Measurements from ENCODE around the gene POLR2B. TPM values are rescaled to one million over a fixed set of nuclear protein-coding genes. Genes with fewer than 3 reads are reported as not detected.
A peak's percentile ranks its signal among the peaks of the same experiment; 100 is the strongest.
"Not testable (repeated sequence)": the region's sequence is repeated elsewhere in the genome, so short reads cannot be mapped to it uniquely, and the experiment has no call there.

POLR2B gene
- total RNA-seq, 2 donors from 2014 or later: 106 to 112 TPM

DNA sequence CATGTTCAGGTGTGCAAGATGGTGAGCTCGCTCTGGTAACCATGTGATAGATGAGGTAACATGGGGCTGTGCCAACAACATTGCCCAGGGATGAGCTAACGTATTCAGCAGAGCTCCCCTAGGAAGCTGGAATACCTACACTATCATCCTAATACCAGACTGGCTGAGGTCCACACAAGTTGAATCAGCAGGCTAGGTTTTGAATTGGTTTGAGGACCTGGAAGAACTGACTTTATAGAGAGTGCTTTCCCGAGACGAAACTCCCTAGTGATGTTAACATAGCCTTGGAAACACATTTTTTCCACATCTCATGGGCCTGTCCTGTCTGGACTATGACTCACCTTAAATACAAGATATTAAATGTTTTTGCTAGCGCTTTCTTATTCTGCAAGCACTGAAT, 74.8 kb downstream of the POLR2B start:
- Histone ChIP-seq H3K27me3 (ENCODE audit: control insufficient read depth, insufficient read depth, low read length, poor library complexity, severe bottlenecking) (no peaks in the 10 kb centered on the region), H3K36me3 (ENCODE audit: control insufficient read depth, insufficient read depth, low read length) (no peaks in the 10 kb centered on the region), H3K4me3 (ENCODE audit: low read length) (no peak overlapping the region), H3K4me1 (ENCODE audit: control insufficient read depth, insufficient read depth, low read length) (no peaks in the 10 kb centered on the region), H3K9ac (ENCODE audit: extremely low read depth, low read length, poor library complexity, severe bottlenecking) (no peak overlapping the region), H3K27ac (ENCODE audit: low read depth, low read length) (no peak overlapping the region), H3K9me3 (ENCODE audit: control insufficient read depth, low read length) (no peaks in the 10 kb centered on the region)
- no peaks in the 10 kb centered on the region for H3K9me3 Mint-ChIP-seq
- TF ChIP-seq, protein P1, sequence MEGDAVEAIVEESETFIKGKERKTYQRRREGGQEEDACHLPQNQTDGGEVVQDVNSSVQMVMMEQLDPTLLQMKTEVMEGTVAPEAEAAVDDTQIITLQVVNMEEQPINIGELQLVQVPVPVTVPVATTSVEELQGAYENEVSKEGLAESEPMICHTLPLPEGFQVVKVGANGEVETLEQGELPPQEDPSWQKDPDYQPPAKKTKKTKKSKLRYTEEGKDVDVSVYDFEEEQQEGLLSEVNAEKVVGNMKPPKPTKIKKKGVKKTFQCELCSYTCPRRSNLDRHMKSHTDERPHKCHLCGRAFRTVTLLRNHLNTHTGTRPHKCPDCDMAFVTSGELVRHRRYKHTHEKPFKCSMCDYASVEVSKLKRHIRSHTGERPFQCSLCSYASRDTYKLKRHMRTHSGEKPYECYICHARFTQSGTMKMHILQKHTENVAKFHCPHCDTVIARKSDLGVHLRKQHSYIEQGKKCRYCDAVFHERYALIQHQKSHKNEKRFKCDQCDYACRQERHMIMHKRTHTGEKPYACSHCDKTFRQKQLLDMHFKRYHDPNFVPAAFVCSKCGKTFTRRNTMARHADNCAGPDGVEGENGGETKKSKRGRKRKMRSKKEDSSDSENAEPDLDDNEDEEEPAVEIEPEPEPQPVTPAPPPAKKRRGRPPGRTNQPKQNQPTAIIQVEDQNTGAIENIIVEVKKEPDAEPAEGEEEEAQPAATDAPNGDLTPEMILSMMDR (conservative IDR thresholded peaks at IDR 0.05): no peak
- H3K4me3 Mint-ChIP-seq: no peak overlapping the region
- DNase-seq: no peak
- H3K36me3 Mint-ChIP-seq (ENCODE audit: low read depth): no peaks in the 10 kb centered on the region
- 76 to 78% methylated on average over 4 to 5 of the region's 5 CpGs for WGBS, 2 experiments (ENCODE audit: insufficient coverage in 1 of 2, insufficient read length in 1 of 2)
- H3K27ac Mint-ChIP-seq: no peak overlapping the region
- peaks cover 3% of the 10 kb centered on the region for H3K27me3 Mint-ChIP-seq (ENCODE audit: insufficient read depth)
- peaks cover 14% of the 10 kb centered on the region for H3K4me1 Mint-ChIP-seq

DNA sequence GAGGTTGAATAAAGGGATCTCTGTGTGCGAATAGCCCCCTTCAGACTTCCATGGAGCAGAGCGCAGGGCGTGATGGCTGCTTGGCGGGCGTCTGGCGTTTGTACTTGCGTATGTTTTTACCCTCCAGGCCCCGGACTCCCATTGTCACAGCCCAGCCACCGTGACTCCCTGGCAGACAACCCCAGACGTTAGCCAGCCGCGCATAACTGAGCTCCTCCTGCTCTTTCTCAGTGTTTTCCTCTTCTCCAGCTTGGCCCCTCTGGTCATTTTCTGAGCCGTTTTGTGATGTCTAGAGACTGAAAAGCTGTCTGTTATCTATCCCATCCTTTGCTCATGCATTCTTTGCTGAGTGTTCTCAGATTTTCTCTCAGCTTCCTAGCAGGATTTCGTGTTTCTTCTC, 77.2 kb downstream of the POLR2B start:
- H3K9me3 Mint-ChIP-seq: no peaks in the 10 kb centered on the region
- H3K27me3 Mint-ChIP-seq (ENCODE audit: insufficient read depth): peaks cover 3% of the 10 kb centered on the region
- no peaks in the 10 kb centered on the region for H3K9me3 ChIP-seq (ENCODE audit: control insufficient read depth, low read length)
- H3K4me1 Mint-ChIP-seq: peaks cover 14% of the 10 kb centered on the region
- no peaks in the 10 kb centered on the region for H3K27me3 ChIP-seq (ENCODE audit: control insufficient read depth, insufficient read depth, low read length, poor library complexity, severe bottlenecking)
- no peak overlapping the region for H3K27ac Mint-ChIP-seq
- no peaks in the 10 kb centered on the region for H3K36me3 Mint-ChIP-seq (ENCODE audit: low read depth)
- 82 to 87% methylated on average over 10 to 14 of the region's 14 CpGs for WGBS, 2 experiments (ENCODE audit: insufficient coverage in 1 of 2, insufficient read length in 1 of 2)
- H3K9ac ChIP-seq (ENCODE audit: extremely low read depth, low read length, poor library complexity, severe bottlenecking): no peak overlapping the region
- TF ChIP-seq, protein P1 (conservative IDR thresholded peaks at IDR 0.05): no peak
- peak; percentile 43 for DNase-seq
- no peak overlapping the region for H3K4me3 ChIP-seq (ENCODE audit: low read length)
- peak overlapping the region; percentile 75 for H3K27ac ChIP-seq (ENCODE audit: low read depth, low read length)
- no peak overlapping the region for H3K4me3 Mint-ChIP-seq
- H3K4me1 ChIP-seq (ENCODE audit: control insufficient read depth, insufficient read depth, low read length): no peaks in the 10 kb centered on the region
- no peaks in the 10 kb centered on the region for H3K36me3 ChIP-seq (ENCODE audit: control insufficient read depth, insufficient read depth, low read length)

DNA sequence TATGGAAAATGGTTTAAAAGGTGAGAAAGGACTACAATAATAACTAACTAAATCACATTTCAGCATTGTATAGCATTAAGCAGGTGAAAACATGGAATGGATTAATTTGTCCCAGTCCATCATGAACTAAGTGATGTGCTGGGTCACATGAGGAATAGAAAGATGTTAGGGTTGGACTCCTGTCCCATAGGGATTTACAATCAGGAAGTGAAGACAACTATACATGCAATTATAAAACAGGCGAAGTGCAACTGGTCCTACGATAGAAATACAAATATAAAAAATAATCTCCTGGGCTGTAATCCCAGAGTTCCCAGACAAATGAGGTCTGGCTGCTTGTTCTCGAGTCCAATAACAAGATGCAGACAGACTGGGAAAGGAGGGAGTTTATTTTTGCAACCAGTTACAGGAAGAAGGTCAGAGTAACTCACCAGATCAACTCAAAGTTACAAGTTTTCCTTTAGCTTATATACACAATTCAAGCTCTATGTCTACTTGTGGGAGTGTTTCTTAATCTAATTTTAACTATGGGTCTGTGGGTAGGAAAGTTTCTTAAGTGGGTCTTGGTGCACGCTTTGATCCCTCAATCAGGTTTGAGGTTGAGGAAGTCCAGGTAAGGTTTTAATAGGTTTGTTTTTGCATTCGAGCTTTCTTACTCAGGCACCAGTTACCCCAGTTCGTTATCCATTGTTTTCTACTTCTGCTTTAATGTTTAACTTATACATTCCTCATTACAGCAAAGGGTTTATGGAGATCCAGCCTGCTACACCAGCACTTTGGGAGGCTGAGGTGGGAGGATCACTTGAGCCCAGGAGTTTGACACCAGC, 81.4 kb downstream of the POLR2B start:
- H3K27ac Mint-ChIP-seq: no peak overlapping the region
- H3K4me1 Mint-ChIP-seq: peaks cover 18% of the 10 kb centered on the region
- H3K4me3 ChIP-seq (ENCODE audit: low read length): no peak overlapping the region
- no peaks in the 10 kb centered on the region for H3K4me1 ChIP-seq (ENCODE audit: control insufficient read depth, insufficient read depth, low read length)
- WGBS, 2 experiments (ENCODE audit: insufficient coverage in 1 of 2, insufficient read length in 1 of 2): 93 to 94% methylated on average over 2 to 6 of the region's 6 CpGs
- H3K36me3 Mint-ChIP-seq (ENCODE audit: low read depth): no peaks in the 10 kb centered on the region
- peaks cover 3% of the 10 kb centered on the region for H3K27me3 Mint-ChIP-seq (ENCODE audit: insufficient read depth)
- H3K27ac ChIP-seq (ENCODE audit: low read depth, low read length): no peak overlapping the region
- H3K36me3 ChIP-seq (ENCODE audit: control insufficient read depth, insufficient read depth, low read length): no peaks in the 10 kb centered on the region
- TF ChIP-seq, protein P1 (conservative IDR thresholded peaks at IDR 0.05): no peak
- no peaks in the 10 kb centered on the region for H3K9me3 ChIP-seq (ENCODE audit: control insufficient read depth, low read length)
- no peaks in the 10 kb centered on the region for H3K27me3 ChIP-seq (ENCODE audit: control insufficient read depth, insufficient read depth, low read length, poor library complexity, severe bottlenecking)
- no peak overlapping the region for H3K4me3 Mint-ChIP-seq
- no peaks in the 10 kb centered on the region for H3K9me3 Mint-ChIP-seq
- DNase-seq: no peak
- no peak overlapping the region for H3K9ac ChIP-seq (ENCODE audit: extremely low read depth, low read length, poor library complexity, severe bottlenecking)

DNA sequence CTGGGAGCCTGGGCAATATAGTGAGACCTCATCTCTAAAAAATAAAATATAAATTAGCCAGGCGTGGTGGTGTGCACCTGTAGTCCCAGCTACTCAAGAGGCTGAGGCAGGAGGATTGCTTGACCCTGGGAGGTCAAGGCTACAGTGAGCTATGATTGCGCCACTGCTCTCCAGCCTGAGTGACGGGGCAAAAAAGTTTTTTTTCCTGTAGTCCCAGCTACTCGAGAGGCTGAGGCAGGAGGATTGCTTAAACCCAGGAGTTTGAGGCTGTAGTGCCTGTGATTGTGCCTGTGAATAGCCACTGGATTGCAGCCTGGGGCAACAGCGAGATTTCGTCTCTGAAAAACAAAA, 82.0 kb downstream of the POLR2B start:
- not testable (repeated sequence) for H3K27me3 ChIP-seq (ENCODE audit: control insufficient read depth, insufficient read depth, low read length, poor library complexity, severe bottlenecking); H3K36me3 Mint-ChIP-seq (ENCODE audit: low read depth); H3K27ac ChIP-seq (ENCODE audit: low read depth, low read length); H3K36me3 ChIP-seq (ENCODE audit: control insufficient read depth, insufficient read depth, low read length); H3K27ac Mint-ChIP-seq; H3K9me3 ChIP-seq (ENCODE audit: control insufficient read depth, low read length); H3K4me3 ChIP-seq (ENCODE audit: low read length); H3K9me3 Mint-ChIP-seq; H3K27me3 Mint-ChIP-seq (ENCODE audit: insufficient read depth); H3K9ac ChIP-seq (ENCODE audit: extremely low read depth, low read length, poor library complexity, severe bottlenecking); H3K4me1 ChIP-seq (ENCODE audit: control insufficient read depth, insufficient read depth, low read length); DNase-seq; H3K4me3 Mint-ChIP-seq
- 88 to 95% methylated on average over 4 to 6 of the region's 6 CpGs for WGBS, 2 experiments (ENCODE audit: insufficient coverage in 1 of 2, insufficient read length in 1 of 2)
- peaks cover 18% of the 10 kb centered on the region for H3K4me1 Mint-ChIP-seq
